HUES6 (cell line): Measurements from ENCODE around the gene TICRR.

Experiments used
- H3K27ac ChIP-seq: 2 replicates; pipeline ENCODE4 v1.7.0; 2013; ENCODE audit warnings: low read depth, mild to moderate bottlenecking, low read length, inconsistent platforms
- H3K27me3 ChIP-seq: 2 replicates; pipeline ENCODE4 v1.6.1; 2013; ENCODE audit warnings: low read length; ENCODE audit not compliant: control insufficient read depth, insufficient read depth
- H3K36me3 ChIP-seq: 2 replicates; pipeline ENCODE4 v1.6.1; 2013; ENCODE audit warnings: low read length; ENCODE audit not compliant: control insufficient read depth, insufficient read depth
- H3K4me1 ChIP-seq: 2 replicates; pipeline ENCODE4 v1.6.1; 2013; ENCODE audit warnings: low read length; ENCODE audit not compliant: control insufficient read depth, insufficient read depth
- H3K4me3 ChIP-seq: 2 replicates; pipeline ENCODE4 v1.5.1; 2013; ENCODE audit warnings: low read depth, low read length
- H3K9ac ChIP-seq: one replicate; pipeline ENCODE4 v1.6.1; 2013; ENCODE audit warnings: mild to moderate bottlenecking, low read length
- H3K9me3 ChIP-seq: 2 replicates; pipeline ENCODE4 v1.6.1; 2013; ENCODE audit warnings: low read depth, low read length; ENCODE audit not compliant: control insufficient read depth, insufficient read depth

Gene TICRR

GRCh38 chr15:89630260-89630659, 55.0 kb downstream of the TICRR start:
- Histone ChIP-seq H3K9ac (no peak overlapping the region), H3K36me3 (peaks cover 82% of the 10 kb centered on the region), H3K9me3 (peaks cover 10% of the 10 kb centered on the region), H3K27me3 (no peaks in the 10 kb centered on the region), H3K4me3 (no peak overlapping the region), H3K4me1 (no peaks in the 10 kb centered on the region), H3K27ac (no peak overlapping the region)

DNA sequence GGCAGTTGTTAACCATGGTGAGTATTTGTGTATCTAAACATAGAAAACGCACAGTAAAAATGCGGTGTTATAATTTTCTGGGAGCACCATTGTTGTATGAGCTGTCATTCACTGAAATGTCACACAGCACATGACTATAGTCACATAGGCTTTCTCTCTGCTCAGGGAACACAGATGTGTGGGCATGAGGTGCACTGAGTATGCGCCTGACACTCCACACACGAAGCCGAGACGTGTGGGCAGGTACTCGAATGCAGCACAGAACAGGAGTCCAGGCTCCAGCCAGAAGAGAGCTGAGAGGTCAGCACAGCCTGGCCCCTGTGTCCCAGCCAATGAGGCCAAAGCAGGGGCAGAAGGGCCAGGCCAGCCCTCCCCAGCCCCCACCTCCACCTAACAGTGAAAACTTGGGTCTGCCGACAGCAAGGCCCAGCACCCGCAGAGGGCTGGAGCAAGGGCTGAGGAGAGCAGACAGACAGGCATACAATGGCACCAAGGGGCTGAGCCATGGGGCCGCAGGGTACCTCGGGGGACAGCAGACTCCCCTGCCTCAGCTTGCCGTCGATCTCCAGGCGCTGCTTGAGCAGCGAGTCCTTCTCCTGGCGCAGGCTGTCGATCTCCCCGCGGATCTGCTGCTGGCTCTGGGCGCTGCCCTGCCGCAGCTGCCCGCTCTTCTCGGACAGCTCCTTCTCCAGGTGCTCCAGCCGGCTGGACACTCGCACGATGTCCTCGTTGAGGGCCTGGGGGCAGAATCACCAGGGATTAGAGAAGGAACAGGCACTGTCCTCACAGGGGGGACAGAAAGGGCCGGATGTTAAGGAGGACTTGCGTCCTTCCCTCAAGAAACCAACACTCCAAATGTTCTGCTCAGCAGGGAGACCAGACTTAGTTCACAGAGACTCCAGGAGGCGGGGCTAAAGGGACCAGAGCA, 56.0 kb downstream of the TICRR start:
- H3K9me3 ChIP-seq: peaks cover 10% of the 10 kb centered on the region

DNA sequence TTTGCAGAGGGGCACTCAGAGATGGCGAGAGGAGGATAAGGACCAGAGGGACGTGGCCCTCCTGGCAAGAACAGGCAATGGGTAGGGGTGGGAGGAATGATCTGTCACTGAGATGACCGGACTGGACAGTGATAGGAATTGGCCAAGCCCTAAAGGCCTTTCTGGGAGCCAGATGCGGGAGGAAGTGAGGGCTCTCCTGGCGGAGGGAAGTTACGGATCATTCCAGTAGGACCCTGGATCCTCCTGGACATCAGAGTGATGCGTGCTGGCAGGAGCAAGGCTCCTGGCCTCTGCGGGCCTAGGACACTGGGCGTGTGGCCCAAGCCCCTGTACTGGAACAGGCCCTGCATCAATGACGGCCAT, 56.6 kb downstream of the TICRR start:
- H3K4me3 ChIP-seq: no peak overlapping the region
- no peaks in the 10 kb centered on the region for H3K27me3 ChIP-seq
- H3K36me3 ChIP-seq: peaks cover 66% of the 10 kb centered on the region
- no peak overlapping the region for H3K27ac ChIP-seq
- no peaks in the 10 kb centered on the region for H3K4me1 ChIP-seq
- H3K9ac ChIP-seq: no peak overlapping the region
- H3K9me3 ChIP-seq: peaks cover 10% of the 10 kb centered on the region

More for the DNA sequence above, 56.0 kb downstream of the TICRR start:
- H3K27ac ChIP-seq: no peak overlapping the region
- H3K9ac ChIP-seq: no peak overlapping the region
- no peaks in the 10 kb centered on the region for H3K4me1 ChIP-seq
- no peaks in the 10 kb centered on the region for H3K27me3 ChIP-seq
- H3K36me3 ChIP-seq: peaks cover 73% of the 10 kb centered on the region
- H3K4me3 ChIP-seq: no peak overlapping the region

GRCh38 chr15:89632563-89633430, 57.5 kb downstream of the TICRR start:
- no peak overlapping the region for H3K9ac ChIP-seq
- no peak overlapping the region for H3K27ac ChIP-seq
- H3K4me3 ChIP-seq: no peak overlapping the region
- H3K4me1 ChIP-seq: no peaks in the 10 kb centered on the region
- no peaks in the 10 kb centered on the region for H3K27me3 ChIP-seq
- peaks cover 10% of the 10 kb centered on the region for H3K9me3 ChIP-seq
- peaks cover 57% of the 10 kb centered on the region for H3K36me3 ChIP-seq

DNA sequence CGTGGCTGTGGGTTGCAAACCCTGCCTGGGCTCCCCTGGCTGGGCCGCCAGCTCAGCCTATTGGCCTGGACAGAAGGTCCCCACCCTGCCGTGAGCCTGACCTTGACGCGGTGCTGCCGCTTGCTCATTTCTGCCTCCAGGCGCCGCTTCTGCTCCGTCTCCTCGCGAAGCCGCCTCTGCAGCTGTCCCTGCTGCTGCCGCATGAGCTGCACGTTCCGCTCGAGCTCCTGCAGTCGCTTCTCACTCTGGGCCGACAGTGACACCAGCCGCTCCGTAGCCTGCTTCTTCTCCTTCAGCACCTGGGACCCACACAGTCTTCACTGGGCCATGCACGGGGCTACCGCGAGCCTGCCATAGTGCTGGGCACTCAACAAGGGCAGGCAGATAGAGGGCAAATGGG, 58.3 kb downstream of the TICRR start:
- Histone ChIP-seq H3K36me3 (peaks cover 49% of the 10 kb centered on the region), H3K9me3 (peaks cover 10% of the 10 kb centered on the region), H3K27me3 (no peaks in the 10 kb centered on the region), H3K4me3 (no peak overlapping the region), H3K27ac (no peak overlapping the region), H3K9ac (no peak overlapping the region), H3K4me1 (no peaks in the 10 kb centered on the region)

- Histone ChIP-seq H3K9ac (no peak overlapping the region), H3K27me3 (no peaks in the 10 kb centered on the region)
These were observed 65.0 kb downstream of the TICRR start for GRCh38 chr15:89640245-89640644.

GRCh38 chr15:89641053-89641452, 65.8 kb downstream of the TICRR start:
- no peak overlapping the region for H3K4me3 ChIP-seq
- no peak overlapping the region for H3K27ac ChIP-seq
- H3K4me1 ChIP-seq: no peaks in the 10 kb centered on the region
- no peaks in the 10 kb centered on the region for H3K9me3 ChIP-seq
- no peak overlapping the region for H3K9ac ChIP-seq
- no peaks in the 10 kb centered on the region for H3K27me3 ChIP-seq
- peaks cover 50% of the 10 kb centered on the region for H3K36me3 ChIP-seq

More at GRCh38 chr15:89640245-89640644, 65.0 kb downstream of the TICRR start:
- no peaks in the 10 kb centered on the region for H3K4me1 ChIP-seq
- H3K27ac ChIP-seq: no peak overlapping the region
- H3K4me3 ChIP-seq: no peak overlapping the region
- H3K9me3 ChIP-seq: no peaks in the 10 kb centered on the region
- H3K36me3 ChIP-seq: peaks cover 43% of the 10 kb centered on the region

GRCh38 chr15:89642106-89642505, 66.8 kb downstream of the TICRR start:
- no peaks in the 10 kb centered on the region for H3K4me1 ChIP-seq
- no peaks in the 10 kb centered on the region for H3K9me3 ChIP-seq
- H3K4me3 ChIP-seq: no peak overlapping the region
- H3K27me3 ChIP-seq: no peaks in the 10 kb centered on the region
- H3K9ac ChIP-seq: no peak overlapping the region
- peaks cover 57% of the 10 kb centered on the region for H3K36me3 ChIP-seq
- no peak overlapping the region for H3K27ac ChIP-seq

- H3K27me3 ChIP-seq: no peaks in the 10 kb centered on the region
These were observed 70.4 kb downstream of the TICRR start for GRCh38 chr15:89645680-89646079.

DNA sequence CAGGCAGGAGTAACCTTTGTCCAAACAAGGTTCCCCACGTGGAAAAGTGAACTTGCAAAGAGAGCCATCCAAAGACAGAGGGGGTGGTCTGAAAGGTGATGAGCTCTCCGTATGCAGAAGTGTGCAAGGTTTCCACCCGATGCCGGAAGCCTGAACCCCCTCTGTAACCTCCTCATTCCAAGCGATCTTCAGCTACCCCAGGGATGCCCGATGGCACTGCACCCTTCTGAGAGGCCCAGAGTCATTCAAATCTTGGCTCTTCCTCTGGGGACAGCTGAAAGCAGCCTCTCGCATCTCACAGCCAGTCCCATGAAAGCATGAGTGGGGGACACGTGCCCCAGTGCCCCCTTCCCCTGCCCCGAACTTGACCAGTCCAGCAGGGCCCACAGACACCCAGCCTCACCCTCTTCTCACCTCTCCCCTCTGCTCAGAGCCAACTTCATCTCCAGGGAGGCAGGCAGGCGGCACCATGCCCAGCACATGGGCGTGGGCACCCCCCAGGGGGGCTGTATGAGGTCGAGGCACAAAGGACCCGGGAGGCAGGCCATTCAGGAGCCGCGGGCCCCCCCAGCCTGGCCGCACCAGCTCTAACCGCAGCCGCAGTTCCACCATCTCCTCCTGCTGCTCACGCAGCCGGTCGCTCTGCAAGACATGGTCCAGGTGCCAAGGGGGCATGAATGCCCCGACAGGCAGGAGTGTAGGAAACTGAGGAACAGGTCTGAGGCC, 71.3 kb downstream of the TICRR start:
- H3K4me3 ChIP-seq: no peak overlapping the region
- H3K27ac ChIP-seq: no peak overlapping the region
- no peak overlapping the region for H3K9ac ChIP-seq
- no peaks in the 10 kb centered on the region for H3K27me3 ChIP-seq
- H3K36me3 ChIP-seq: peaks cover 52% of the 10 kb centered on the region
- H3K4me1 ChIP-seq: no peaks in the 10 kb centered on the region
- no peaks in the 10 kb centered on the region for H3K9me3 ChIP-seq

More at GRCh38 chr15:89645680-89646079, 70.4 kb downstream of the TICRR start:
- Histone ChIP-seq H3K4me3 (no peak overlapping the region), H3K9ac (no peak overlapping the region), H3K27ac (no peak overlapping the region), H3K4me1 (no peaks in the 10 kb centered on the region), H3K9me3 (no peaks in the 10 kb centered on the region), H3K36me3 (peaks cover 61% of the 10 kb centered on the region)
